Hepatic stellate cell (primary cell): ENCODE results near the gene RCAN3.
"Not testable (repeated sequence)": the region's sequence is repeated elsewhere in the genome, so short reads cannot be mapped to it uniquely, and the experiment has no call there.

Experiments used
- DNase-seq: peaks from one replicate; pipeline ENCODE4 v3.0.0; 2011; ENCODE audit warnings: low spot score

RCAN3 gene

GRCh38 chr1:24502709-24503058 lies at the start of gene RCAN3:
Gene RCAN3 (plus strand): TSS chr1:24502836. CDS start chr1:24514373, 11,537 bp downstream.
- DNase-seq, result peak; percentile 96

GRCh38 chr1:24452922-24453485 lies 49.6 kb upstream of the RCAN3 start:
- no peak for DNase-seq

- no peak for DNase-seq
Observed at GRCh38 chr1:24454673-24455072, 48.0 kb upstream of the RCAN3 start.

- no peak for DNase-seq
Observed at GRCh38 chr1:24455272-24455671, 47.4 kb upstream of the RCAN3 start.

GRCh38 chr1:24457866-24458265 lies 44.8 kb upstream of the RCAN3 start:
- DNase-seq, result no peak

GRCh38 chr1:24459551-24460266 lies 42.9 kb upstream of the RCAN3 start:
- DNase-seq, result no peak

- not testable (repeated sequence) for DNase-seq
Observed at GRCh38 chr1:24462128-24462527, 40.5 kb upstream of the RCAN3 start.

GRCh38 chr1:24463776-24464735 lies 38.6 kb upstream of the RCAN3 start:
- DNase-seq, result peak; percentile 14

GRCh38 chr1:24465099-24465498 lies 37.5 kb upstream of the RCAN3 start:
- no peak for DNase-seq

GRCh38 chr1:24465638-24466037 lies 37.0 kb upstream of the RCAN3 start:
- DNase-seq, result no peak

GRCh38 chr1:24468685-24469316 lies 33.8 kb upstream of the RCAN3 start:
- no peak for DNase-seq

GRCh38 chr1:24470592-24470991 lies 32.0 kb upstream of the RCAN3 start:
- DNase-seq, result no peak

- DNase-seq, result no peak
Observed at GRCh38 chr1:24472527-24473251, 29.9 kb upstream of the RCAN3 start.

GRCh38 chr1:24474193-24474592 lies 28.4 kb upstream of the RCAN3 start:
- DNase-seq, result no peak

GRCh38 chr1:24475700-24476099 lies 26.9 kb upstream of the RCAN3 start:
- DNase-seq, result no peak

GRCh38 chr1:24476571-24476970 lies 26.1 kb upstream of the RCAN3 start:
- no peak for DNase-seq

- no peak for DNase-seq
Observed at GRCh38 chr1:24477309-24477708, 25.3 kb upstream of the RCAN3 start.

GRCh38 chr1:24481101-24481500 lies 21.5 kb upstream of the RCAN3 start:
- DNase-seq, result no peak

GRCh38 chr1:24481843-24482610 lies 20.6 kb upstream of the RCAN3 start:
- no peak for DNase-seq

- no peak for DNase-seq
Observed at GRCh38 chr1:24483441-24483840, 19.2 kb upstream of the RCAN3 start.

GRCh38 chr1:24484199-24484598 lies 18.4 kb upstream of the RCAN3 start:
- no peak for DNase-seq
